NCI-H2227 (cell line): ENCODE data around the gene GPR75.

Experiments used
- DNase-seq: peaks from one replicate; lab custom pipeline; 2025; ENCODE audit not compliant: unreplicated experiment; lab: John Stamatoyannopoulos, UW

Gene GPR75

DNA sequence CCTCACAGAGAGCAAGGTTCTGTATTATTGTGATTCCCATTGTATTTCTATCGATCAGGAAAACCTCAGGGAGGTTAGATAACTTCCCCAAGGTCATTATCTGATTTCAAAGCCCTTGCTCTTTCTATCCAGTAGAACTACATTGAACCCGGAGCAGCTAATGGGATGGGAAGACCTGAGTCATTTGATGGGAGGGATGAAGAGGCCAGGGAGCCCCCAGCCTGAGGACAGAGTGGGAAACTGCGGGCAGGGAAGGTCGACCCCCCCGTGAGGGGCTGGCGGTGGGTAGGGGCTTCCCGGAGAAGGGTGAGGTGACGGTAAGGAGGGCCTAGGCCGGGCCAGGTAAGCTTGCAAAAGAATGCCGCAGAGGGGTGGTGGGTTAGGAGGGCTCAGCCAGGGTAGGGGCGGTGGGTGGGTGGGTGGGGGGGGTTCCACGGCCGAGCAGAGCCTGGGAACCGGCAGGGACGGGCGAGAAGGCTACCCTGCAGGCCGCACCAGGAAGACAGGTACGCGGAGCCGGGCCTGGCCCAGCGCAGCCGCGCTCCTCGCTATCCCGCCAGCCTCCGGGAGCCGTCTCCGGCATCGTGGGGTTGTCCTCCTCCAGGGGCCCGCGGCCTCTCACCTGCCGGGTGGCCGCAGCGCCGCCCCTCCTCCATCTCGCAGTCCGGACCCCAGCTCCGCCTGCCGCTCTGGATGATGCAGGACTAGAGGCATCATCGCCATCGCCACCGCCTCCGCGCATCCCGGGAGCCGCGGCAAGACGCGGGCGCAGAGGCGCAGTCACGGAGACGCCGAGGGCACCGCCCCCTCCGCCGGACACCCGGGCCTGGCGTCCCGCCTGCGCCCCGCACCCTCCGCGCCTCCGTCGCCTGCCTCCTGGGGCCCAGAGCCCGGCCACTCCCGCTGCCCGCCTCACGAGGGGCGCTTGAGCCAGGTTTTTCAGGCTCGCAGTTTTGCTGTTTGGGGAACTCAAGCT is at the start of gene GPR75:
Gene GPR75, minus strand, starts transcription at position 762 of the 976 bp plus-strand sequence. CDS start 5,211 bp downstream, outside the sequence.
- DNase-seq = peak; percentile 77

DNA sequence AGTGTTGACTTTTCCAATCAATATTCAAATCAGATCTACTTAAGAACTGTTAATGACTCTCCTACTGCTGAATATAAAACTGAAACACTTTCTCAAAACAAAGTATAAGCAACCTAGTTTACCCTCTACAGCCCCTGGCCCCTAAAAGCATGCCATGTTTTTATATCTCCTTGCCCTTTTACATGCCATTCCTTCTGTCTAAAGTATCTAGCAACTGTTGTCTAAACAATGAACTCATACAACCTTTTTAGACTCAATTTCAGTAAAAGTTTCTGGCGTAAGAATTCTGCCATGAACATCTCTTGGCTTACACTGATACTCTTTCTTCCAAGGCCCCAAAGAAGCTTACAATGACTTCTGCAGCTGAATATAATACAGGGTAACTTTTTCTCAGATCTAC is 47.8 kb upstream of the GPR75 start:
- DNase-seq = no peak

DNA sequence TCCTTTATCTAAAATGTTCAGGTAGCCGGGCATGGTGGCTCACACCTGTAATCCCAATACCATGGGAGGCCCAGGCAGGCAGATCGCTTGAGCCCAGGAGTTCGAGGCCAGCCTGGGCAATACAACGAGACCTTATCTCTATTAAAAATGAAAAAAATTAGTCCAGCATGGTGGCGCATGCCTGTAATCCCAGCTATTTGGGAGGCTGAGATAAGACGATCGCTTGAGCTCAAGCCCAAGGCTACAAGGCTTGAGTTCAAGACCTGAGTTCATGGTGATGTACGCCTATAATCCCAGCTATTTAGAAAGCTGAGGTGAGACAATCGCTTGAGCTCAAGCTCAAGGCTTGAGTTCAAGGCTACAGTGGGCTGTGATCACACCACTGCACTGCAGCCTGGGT is 45.6 kb upstream of the GPR75 start:
- no peak for DNase-seq

DNA sequence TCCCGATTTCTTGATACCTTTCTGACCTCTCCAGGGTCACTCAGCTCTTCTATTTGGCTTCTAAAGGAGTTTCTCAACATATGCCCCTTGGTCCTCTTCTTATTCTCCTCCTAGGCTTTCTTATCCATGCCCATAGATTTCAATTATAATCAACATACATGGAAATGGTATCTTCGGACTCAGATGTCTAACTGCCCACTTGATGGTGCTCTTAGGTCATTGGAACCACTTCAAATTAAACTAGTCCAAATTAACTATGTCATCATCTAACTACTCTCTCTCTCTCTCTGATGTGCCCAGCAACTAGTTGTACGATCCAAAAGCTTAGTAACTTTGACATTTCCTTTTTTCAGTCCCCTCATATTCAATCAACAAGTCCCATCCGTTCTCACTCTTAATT is 43.2 kb upstream of the GPR75 start:
- no peak for DNase-seq

DNA sequence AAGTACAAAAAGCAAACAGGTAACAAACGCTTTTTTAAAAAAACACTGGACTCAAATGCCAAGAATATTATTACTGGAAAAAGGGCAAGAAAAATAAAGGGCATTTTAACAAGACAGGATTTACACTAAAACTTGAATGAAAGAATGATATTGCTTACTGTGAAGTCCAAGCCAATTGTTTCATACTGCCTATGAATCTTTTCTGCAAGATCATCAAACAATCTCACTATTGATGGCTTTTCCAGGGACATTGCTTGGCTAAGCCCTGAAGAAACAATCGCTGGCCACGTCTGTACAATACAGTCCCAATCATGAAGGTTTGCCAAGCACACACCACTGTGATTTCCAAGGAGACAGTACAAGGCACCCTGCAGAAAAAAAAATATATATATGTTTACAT is 41.4 kb upstream of the GPR75 start:
- no peak for DNase-seq

DNA sequence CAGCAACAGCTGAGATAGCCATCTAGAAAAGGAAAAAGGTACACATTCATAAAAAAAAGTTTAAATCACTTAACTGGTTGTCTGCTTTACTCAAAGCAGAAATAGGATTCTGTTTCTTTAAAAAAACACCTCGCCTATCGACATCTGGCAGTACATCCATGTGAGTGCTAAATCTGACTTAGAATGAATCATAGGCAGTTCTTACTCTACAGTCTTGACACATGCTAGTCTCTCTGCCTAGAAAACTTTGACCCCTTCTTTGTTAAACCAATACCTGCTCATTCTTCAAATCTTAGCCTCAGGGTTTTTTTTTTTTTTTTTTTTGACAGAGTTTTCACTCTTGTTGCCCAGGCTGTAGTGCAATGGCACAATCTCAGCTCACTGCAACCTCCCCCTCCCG is 37.1 kb upstream of the GPR75 start:
- DNase-seq = no peak

DNA sequence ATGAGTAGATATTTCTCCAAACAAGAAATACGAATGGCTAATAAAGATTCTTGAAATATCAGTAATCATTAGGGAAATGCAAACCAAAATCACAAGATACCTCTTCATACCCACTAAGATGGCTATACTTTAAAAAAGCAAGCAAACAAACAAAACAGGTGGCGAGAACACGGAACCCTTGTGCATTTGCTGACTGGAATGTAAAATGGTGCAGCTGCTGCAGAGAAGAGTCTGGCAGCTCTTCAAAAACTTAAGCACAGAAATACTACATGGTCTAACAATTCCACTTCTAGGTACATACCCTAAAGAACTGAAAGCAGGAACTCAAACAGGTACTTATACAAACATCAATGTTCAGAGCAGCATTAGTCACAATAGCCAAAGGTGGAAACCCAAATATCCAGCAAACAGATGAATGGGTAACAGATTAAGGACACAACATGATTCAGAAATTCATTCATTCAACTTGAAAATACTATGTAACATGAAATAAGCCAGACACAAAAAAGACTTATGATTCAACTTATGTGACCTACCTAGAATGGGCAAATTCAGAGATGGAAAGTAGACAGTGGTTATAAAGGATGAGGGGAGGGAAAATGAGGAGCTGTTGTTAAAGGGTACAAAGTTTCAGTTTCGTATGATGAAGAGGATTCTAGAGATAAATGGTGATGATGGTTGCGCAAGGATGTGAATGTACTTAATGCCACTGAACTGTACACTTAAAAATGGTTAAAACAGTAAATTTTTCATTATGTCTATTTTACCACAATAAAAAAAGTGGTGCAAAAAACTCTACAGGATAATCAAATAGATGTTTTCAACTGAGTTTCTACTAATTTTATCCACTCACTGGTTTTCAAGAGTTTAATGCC is 26.9 kb upstream of the GPR75 start:
- DNase-seq = no peak

DNA sequence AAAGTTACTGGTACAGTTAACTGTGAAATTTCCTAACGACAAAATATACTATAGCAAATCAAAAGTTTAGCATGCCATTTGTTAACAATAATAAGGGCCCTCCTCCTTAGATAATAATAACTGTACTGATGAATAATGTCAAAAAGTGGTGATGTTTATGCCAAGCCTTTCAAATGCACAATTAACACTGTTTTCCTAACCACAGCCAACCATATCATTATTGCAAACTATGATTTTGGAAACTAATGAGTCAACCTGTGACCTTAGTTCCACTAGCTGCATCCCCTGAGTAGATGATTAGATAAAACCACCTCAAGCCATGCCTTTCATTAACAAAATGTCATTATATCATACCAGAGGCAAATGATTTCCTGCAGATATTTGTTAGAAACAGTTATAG is 25.1 kb upstream of the GPR75 start:
- DNase-seq = no peak

DNA sequence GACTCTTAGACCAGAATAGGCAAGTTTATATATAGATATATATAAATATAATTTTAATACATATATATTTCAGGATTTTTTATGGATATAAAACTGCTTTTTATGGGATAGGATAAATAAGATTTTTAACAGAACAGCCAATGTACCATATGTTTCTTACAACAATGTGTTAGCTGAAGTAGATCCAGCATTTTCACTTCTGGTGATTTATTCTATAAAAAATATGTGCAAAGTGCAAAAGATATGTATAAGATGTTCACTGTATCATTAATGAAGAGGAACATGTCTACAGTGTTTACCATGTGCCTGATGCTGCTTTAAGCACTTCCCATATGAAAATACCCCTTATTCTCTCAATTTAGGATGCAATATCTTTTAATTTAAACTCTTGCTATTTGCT is 22.2 kb upstream of the GPR75 start:
- DNase-seq = no peak

DNA sequence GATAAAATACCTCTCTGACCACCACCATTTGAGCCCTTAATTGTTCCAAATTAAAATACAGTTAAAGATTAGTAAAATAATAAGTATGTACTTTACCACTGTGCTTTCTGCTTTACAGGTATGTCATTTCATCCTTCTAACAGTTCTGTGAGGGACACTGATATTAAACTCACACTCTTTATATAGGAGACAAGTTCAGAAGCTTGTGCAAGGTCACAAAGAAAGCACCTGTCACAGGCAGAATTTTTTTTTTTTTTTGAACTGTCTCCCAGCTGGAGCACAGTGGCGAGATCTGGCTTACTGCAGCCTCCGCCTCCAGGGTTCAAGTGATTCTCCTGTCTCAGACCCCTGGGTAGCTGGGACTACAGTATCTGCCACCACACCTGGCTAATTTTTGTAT is 21.6 kb upstream of the GPR75 start:
- DNase-seq = no peak

DNA sequence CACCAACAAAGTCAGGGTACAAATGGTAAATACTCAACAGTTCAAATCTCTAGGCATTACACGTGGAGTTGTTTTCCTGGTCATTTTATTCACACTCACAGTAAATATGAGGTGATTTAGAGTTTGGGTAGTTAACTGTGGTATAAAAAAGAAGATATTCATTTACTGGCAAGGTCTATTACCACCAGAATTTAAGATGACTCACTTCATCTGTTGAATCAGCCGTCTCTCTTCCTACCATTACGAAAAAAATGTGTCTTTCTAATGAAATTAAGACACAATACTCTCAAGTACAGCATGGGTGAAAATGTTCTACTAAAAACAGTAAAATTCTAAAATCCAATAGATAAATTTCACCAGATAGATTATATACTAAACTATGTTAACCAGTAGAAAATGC is 21.0 kb upstream of the GPR75 start:
- no peak for DNase-seq

DNA sequence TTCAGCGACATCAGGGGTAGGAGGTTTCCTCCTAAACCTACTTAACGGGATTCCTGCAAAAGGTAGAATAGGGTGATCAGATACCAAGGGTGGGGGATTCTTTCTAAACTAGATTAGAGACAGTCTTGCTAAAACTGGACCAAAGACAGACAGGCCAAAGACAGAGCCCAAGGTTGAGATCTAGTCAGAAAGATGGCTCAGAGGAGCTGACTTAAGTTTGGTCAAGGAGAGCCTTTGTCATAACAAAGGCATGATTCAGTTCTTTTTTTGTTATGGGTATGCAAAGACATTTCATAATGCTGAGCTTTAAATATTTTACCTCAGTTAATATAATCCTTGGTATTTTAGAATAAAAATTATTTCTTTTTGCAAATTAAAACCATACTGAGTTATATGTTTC is 17.8 kb upstream of the GPR75 start:
- no peak for DNase-seq

DNA sequence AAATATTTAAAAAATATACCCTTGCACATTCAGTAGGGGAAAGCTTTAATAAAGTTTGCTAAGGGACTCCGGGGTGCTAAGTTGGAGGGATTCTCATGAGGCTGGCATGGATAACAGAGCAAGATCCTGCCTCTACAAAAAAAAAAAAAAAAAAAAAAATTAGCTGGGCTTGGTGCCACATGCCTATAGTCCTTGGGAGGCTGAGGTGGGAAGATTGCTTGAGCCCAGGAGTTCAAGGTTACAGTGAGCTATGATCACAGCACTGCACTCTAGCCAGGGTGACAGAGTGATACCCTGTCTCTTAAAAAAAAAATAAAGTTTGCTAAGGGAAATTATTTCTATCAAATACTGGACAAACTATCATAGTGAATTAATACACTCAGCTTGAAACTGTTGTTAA is 17.3 kb upstream of the GPR75 start:
- no peak for DNase-seq

DNA sequence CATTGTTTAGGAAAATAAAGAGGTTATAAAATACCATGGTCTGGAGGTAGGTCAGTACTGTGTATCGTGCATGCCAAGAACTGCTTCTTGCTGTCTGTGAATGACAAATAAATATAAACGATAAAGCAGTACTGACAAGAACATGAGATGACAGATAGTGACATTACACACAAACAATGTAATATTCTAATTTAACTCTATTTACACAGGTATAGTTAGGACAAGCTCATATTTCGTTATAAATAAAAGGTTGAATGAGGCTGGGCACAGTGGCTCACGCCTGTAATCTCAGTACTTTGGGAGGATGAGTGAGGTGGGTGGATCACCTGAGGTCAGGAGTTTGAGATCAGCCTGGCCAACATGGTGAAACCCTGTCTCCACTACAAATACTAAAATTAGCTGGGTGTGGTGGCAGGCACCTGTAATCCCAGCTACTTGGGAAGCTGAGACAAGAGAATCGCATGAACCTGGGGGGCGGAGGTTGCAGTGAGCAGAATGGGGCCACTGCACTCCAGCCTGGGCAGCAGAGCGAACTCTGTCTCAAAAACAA is 14.7 kb upstream of the GPR75 start:
- no peak for DNase-seq

DNA sequence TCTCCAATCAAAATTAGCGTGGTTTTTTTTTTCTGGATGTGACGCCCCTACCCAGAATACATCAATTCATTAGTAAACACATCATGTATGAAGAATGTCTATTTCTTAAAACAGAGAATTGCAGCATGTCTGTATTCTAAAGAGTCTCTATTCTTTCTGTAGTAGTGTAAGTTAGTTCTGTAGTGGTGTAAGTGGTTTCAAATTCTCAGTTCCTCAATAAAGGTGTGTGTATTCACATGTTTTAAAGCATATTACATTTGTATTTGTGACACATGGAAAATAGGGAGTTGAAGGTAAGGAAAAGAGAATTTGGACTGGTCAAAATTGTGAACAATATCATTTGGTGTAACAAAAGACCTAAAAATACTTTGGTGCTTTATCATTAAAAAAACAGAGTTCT is 8.0 kb upstream of the GPR75 start:
- DNase-seq = no peak

DNA sequence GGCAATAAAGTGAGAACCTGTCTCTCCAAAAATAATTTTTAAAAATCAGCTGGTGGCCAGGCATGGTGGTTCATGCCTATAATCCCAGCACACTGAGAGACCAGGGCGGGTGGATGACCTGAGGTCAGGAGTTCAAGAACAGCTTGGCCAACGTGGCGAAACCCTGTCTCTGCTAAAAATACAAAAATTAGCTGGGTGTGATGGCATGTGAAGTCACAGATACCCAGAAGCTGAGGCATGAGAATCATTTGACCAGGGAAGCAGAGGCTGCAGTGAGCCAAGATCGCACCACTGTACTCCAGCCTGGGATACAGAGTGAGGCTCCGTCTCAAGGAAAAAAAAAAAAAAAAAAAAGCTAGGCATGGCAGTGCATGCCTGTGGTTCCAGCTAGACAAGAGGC is 7.4 kb upstream of the GPR75 start:
- DNase-seq = no peak

DNA sequence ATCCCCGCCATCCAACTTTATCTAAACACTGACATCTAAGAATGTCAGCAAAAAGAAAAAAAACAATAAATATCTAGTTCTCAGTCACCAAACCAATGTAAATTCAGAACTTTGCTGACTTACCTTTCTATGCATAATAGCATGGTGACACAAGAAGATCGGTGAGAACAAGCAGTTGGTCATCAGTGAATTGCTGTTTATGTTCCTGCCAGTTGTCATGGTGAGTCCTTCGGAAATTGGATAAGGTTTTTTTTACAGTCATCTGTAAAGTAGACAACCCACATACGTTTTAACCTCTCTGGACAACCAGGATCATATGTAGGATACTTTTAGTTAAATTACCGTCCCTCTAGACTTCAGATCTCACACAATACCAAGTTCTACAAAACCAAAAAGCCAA is 6.2 kb upstream of the GPR75 start:
- no peak for DNase-seq

DNA sequence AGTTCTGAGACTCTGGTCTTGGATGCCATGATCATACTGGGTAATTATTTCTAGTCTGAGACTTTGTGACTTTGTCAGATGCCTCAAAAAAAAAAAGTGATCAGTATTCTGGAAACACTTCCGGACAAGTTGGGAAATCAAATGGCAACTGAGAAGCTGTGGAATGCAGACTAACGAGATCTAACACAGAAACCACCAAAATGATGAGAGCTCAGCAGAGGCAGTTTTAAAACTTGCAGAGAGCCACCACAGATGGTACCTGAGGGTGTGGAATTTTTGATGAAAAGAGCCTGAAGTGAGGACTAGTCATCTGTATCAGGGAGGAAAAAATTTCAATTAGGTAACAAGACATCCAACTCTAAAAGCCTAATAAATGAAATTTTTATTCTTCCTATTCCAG is 5.5 kb upstream of the GPR75 start:
- DNase-seq = no peak

DNA sequence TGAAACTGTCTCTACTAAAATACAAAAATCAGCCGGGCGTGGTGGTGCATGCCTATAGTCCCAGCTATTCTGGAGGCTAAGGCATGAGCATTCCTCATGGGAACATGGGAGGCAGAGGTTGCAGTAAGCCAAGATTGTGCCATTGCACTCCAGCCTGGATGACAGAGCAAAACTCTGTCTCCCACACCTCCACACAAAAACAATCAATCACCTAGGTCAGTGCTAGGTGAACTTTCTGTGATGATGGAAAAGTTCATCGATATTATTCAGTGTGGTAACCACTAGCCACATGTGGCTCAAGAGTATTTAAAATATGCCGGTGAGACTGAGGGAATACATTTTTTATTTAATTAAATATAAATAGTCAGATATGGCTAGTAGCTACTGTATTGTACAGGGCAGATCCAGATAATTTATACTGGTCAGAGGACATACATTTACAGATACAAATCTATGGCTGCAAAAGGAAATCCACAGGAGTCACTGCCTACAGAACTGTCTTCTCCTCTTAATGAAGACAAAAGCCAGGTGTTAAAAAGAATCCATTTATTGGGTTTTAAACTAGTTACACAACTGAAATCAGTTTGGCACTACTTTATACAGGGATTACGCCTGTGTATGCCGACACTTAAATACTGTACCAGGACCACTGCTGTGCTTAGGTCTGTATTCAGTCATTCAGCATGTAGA is 3.9 kb upstream of the GPR75 start:
- DNase-seq = no peak

DNA sequence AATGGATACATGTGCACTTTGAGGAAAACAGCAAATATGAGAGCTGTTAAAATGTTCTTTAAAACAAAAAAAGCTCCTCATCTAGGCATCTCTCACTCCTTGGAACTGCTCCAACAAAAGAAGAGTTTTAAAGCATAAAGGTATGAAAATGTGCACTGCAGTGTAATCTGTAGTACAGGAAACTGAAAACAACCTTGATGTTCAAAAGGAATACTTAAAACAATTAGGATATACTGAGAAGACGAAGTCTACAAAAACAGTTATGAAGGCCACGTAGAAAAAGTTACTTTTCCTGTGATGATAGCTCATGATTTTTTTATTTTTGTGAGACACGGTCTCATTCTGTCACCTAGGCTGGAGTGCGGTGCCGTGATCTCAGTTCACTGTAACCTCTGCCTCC is 2.1 kb upstream of the GPR75 start:
- no peak for DNase-seq

DNA sequence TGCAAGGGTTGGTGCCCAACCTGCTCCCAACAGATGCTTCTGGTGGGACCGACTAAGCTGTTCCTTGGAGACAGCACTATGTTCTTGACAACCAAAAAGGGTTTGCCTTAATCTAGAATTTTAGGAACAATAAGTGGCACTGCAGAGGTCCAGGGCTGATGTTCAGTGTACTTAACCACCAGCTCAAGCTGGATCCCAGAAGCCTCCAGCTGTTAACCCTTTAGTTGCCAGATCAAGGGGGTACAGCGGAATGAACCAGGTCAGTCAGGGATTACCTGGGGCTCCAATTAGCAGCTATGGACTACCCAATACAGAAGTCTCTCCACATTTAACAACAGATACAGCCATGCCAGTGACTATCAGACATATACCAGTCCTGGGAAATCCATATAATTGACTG is 3.5 kb downstream of the GPR75 start:
- DNase-seq = no peak
